OCI-LY7 (cell line): ENCODE results near the gene RAMP3.

Experiments used
- CTCF ChIP-seq: fragments of 200-600 bp; sonication (generic); conservative IDR thresholded peaks from 2 replicates; pipeline ENCODE4 v1.5.1; 2014; ENCODE audit warnings: mild to moderate bottlenecking, antibody characterized with exemption, low read length, moderate library complexity, mixed read lengths
- EZH2phosphoT487 ChIP-seq: fragments of 200-600 bp; sonication (generic); IDR thresholded peaks from 2 replicates; pipeline ENCODE4 v1.6.1; 2018; ENCODE audit warnings: low read depth, borderline replicate concordance, mild to moderate bottlenecking, mixed run types, antibody characterized with exemption, low read length, moderate library complexity, mixed read lengths

GRCh38 chr7:45225948-45226335 is 68.4 kb downstream of the RAMP3 start:
- TF ChIP-seq CTCF: no peak
- TF ChIP-seq EZH2phosphoT487: no peak
